ENCODE measurements around the gene ARID1B.

ARID1B gene

DNA sequence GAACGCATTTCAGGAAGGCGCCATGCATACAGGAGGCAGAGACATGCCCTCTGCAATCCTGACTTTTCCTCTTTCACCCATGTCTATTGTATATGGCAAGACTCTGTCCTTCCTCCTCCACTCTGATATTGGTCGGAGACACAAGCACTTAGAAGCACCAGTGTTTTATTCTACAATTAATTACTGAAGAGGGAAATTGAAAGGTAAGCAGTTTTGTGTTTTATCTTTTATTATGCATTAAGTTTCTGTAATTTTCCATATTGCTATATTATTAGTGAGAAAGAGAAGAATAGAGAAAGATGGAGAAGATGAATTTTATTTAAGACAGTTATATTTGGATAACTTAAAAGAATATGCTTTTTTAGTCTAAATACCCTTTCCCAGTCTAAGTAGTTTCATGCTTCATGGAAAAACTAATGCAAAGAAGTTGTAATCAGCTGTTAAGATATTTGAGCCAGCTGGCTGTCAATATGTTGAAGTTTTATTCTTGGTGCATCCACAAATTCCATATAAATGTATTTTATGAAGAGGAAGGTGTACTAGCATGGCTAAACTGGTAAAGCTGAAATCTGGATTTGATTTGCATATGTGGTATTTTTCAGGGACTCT, 13.6 kb downstream of the ARID1B start:
- DNase-seq (ENCODE audit: insufficient read length, low spot score) = no peak
- no peak for FAIRE-seq

DNA sequence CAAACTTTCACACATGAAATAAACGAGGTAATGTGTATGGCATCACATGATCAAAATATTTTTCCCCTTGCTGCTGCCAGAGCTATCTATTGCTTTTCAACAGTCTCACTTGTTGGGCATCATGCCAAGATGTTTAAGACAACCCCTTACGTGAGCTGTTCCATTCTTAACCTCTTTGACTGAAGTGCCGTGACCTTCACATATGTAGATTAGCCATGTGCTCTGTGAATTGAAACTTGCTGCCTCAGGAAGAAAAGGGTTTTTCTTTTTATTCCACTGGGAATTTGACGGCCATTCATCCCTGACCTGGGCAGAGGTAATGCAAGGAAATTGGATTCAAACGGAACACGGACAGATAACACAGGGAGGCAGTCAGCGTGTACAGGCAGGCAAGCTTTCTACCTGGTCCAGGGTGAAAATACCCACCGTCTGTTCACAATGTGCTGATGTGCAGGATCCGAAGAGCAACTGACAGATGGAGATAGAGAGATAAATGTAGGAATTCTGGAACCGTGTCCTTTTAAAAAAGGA, 14.2 kb downstream of the ARID1B start:
- FAIRE-seq = peak; percentile 84
- no peak for DNase-seq (ENCODE audit: insufficient read length, low spot score)

DNA sequence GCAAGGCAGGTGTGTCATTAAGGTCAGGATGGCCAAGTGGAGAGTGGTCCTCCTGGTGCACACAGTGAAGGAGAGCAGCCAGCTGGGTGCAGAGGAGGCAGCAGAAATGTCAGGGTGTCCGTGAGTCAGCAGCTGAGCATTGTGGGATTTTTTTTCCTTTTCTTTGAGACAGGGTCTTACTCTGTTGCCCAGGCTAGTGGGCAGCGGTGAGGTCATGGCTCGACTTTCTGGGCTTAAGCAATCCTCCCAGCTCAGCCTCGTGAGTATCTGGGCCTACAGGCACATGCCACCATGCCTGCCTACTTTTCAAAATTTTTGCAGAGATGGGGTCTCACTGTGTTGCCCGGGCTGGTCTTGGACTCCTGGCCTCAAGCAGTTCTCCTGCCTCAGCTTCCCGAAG, 16.0 kb downstream of the ARID1B start:
- DNase-seq (ENCODE audit: insufficient read length, low spot score) (no peak), FAIRE-seq (no peak)

DNA sequence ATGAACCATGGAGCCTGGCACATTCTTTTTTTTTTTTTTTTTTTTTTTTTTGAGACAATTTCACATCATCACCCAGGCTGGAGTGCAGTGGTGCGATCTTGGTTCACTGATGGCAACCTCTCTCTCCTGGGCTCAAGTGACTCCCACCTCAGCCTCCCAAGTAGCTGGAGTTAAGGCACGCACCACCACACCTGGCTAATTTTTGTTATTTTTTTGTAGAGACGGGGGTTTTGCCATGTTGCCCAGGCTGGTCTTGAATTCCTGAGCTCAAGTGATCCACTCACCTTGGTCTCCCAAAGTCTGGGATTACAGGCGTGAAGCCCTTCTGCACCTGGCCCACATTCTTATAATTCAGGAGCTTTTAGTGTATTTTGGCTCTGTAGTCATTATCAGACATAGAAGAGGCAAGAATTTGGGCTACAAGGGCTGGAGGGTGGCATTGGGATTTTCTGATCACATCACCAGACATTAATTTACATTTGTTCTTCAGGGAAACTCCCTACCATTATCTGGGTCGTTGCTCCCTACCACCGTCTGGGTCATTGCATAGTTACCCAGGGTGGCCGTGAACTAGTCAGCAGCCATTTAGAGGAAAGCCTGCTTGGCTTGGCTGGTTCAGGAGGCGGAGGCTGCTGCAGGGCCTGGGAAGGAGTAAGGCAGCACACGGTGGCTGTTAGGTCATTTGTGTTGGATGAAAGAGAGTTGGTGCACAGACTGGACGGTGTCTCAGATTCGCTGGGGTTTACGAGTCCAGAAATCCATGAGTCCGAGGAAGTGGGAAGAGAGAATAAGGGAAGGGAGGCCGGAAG, 17.6 kb downstream of the ARID1B start:
- FAIRE-seq = peak; percentile 81

DNA sequence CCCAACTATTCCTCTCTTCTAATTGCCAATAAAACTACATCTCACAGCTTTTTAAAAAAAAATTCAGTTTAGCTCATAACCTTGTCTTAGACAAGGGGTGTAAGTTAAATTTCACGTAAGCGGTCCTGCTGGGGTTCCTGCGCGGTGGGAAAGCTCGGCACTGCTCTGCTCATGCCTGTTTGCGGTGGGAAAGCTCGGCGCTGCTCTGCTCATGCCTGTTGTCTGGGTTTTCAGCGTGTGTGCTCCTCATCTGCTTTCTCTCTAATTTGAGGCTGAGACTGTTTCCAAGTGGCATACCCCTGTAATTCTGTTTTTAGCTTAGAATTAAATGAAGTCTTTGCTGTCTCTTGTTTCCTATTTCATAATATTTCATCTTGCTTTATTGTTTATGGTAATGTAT, 18.6 kb downstream of the ARID1B start:
- FAIRE-seq = no peak
- DNase-seq (ENCODE audit: insufficient read length, low spot score) = no peak

More for the DNA sequence above, 17.6 kb downstream of the ARID1B start:
- no peak for DNase-seq (ENCODE audit: insufficient read length, low spot score)

DNA sequence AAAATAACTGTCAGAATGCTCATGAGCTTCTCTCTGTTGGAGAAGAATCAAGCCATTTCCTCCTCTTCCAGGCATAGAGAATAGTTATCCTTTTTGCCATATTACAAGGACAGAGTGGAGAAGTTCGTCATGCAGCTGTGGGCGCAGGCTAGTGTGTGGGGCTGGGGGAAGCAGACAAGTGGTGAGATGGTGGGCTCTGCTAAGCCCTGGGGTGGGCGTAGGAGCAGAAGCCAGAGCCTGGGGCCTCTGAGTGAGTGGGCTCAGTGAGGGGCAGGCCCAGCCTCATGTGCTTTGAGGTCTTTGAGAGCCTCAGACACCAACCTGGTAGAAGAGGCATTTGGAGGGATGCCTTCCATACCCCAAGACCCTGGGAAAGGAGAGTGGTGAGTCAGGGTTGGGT, 19.4 kb downstream of the ARID1B start:
- FAIRE-seq (no peak), DNase-seq (ENCODE audit: insufficient read length, low spot score) (no peak)

DNA sequence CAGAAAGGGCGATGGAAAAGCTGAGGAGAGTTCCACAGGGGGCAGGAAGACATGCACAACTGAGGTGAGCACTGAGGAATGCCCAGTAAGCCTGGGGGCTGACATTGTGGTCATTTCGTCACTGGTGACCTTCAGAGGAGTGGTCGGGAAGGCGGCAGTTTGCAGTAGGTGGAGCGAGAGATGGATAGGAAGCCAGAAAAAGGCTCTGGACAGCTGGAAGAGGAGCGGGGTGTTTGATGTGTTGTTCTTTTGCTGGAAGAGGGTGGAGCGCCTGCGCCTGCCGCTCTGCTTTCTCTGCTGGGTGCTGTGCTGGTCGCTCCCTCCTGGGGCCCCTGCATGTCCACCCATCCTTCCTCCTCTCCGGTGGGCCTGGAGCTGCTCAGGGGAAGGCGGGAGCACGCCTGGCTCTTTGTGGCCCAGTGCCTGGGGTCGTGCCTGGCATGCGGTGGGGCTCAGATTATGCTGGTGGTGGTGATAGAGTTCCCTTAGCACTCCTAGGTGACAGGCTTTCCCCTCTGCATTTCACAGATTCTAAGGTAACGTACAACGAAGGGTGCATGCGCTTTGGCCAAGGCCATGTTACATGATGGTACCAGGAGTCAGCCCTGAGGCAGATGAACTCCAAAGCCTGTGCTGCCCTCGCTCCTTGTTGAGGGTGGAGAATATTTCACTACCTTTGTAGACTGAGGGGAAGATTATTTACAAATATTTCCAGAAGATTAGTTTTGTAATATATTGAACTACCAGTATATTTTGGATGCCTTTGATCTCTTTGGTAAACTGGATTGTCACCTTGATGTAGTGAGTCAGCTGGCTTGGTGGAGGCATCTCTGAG, 20.9 kb downstream of the ARID1B start:
- no peak for DNase-seq (ENCODE audit: insufficient read length, low spot score)
- no peak for FAIRE-seq

DNA sequence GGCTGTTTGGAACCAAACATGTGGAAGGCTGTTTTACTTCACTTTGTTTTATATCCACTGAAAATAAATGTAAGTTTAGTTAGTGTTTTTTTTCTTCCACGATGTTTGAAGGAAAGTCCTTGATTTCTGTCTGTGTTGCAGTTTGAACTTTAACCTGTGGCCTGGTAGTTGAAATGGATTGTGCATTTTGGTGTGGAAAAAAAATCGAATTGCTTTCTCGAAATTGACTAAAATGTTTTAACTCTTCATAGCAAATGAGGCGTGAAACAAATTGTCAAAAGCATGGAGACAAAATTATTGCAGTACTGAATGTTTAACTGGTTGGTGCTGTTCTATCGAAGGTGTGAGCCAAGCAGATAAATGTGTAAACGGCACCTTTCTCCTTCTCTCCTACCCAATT, 24.5 kb downstream of the ARID1B start:
- DNase-seq (ENCODE audit: insufficient read length, low spot score) (no peak), FAIRE-seq (no peak)

DNA sequence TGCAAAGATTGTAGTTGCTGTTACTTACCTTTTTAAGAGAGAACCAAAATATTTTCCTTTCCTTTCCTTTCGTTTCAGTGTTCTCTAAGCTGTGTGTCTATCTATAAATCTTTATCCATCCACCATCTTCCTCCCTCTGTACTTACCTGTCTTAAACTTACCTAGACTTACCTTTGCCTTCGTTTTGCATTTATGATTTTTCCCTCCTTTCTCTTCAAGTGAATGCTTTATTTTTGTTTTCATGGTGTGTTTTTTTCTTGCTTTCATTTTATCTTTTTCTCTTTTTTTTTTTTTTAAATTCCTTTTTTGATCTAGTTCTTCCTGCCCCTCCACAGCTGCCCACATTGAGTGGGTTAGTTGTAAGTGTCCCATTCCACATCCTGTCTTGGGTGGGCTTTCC, 26.2 kb downstream of the ARID1B start:
- no peak for FAIRE-seq
- no peak for DNase-seq (ENCODE audit: insufficient read length, low spot score)

DNA sequence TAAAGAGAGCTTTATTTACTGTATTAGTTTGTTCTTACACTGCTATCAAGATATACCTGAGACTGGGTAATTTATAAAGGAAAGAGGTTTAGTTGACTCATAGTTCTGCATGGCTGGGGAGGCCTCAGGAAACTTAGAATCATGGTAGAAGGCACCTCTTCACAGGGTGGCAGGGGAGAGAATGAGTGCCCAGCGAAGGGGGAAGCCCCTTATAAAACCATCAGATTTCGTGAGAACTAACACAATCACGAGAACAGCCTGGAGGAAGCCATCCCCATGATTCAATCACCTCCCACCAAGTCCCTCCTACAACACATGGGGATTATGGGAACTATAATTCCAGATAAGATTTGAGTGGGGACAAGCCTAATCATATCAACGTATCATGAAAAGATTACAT, 27.2 kb downstream of the ARID1B start:
- no peak for DNase-seq (ENCODE audit: insufficient read length, low spot score)
- no peak for FAIRE-seq

DNA sequence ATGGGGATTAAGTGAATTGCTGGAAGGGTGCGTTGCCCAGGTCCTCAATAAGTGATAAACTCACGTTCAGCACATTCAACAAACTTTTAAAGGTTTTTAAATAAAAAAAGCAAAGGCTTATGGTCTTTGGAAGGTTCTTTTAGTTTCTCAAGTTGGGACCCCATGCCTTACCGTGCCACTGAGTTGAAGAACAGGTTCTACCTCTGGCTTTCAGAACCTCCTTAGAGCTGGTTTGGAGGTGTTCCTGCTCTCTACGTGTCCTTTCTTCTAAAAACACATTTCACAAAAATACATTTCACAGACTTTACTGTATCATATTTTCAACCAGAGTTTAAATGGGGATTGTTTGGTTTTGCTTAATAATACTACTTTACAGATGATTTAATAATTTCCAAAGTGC, 29.0 kb downstream of the ARID1B start:
- no peak for FAIRE-seq
- no peak for DNase-seq (ENCODE audit: insufficient read length, low spot score)

DNA sequence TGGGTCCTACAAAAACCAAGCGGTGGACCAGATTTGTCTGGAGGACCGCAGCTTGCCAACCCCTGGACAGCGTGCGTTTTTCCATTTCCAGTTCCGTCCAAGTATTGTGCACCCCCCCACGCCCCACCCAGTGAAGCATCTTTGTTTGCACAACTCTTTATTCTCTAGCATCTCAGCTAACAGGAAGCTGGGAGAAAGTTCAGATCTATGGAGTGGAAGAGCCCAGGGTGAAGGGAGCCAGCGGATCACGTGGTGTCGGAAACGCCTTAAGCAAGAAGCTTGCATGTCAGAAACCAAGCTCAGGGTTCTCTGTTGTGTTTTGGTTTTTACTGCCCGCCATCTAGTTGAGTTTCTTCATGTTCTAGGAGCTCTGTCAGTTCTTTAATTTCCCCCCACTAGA, 29.9 kb downstream of the ARID1B start:
- FAIRE-seq = peak; percentile 11
- no peak for DNase-seq (ENCODE audit: insufficient read length, low spot score)

DNA sequence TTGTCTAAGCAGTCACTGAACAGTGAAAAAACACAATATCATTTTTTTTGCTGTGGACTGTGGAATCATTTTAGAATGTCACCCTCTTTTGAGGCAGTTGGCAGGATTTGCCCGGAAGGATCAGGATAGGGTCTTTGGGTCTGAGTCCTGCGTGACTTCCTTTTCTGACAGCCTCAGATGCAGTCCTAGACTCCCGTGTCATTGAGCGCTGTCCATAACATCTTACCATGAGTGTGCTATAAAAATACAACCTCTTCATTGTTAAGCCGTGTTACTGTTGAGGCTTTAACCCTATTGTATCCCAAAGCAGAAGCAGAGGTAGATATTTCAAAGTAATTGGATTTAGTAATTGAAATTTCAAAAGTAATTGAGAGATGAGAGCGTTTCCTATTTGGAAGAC, 30.6 kb downstream of the ARID1B start:
- no peak for DNase-seq (ENCODE audit: insufficient read length, low spot score)
- FAIRE-seq = peak; percentile 4

DNA sequence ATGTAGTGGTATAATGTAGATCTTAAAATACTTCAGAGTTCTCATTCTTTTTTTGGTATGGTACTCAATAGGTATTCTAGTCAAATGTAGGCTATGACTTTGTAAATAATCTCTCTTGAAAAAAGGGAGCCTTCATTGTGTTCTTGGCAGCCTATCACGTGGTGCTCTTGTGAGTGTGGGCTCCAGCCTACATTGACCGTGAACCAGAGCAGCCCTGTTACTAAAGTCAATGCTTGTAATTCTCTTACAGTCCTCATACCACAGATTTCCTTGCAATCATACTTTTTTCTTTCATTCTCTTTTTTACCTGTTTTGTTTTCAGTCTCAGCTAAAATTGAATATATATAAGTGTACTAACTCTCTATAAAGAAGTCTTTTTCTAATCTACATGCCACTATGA, 31.1 kb downstream of the ARID1B start:
- FAIRE-seq (no peak), DNase-seq (ENCODE audit: insufficient read length, low spot score) (no peak)

DNA sequence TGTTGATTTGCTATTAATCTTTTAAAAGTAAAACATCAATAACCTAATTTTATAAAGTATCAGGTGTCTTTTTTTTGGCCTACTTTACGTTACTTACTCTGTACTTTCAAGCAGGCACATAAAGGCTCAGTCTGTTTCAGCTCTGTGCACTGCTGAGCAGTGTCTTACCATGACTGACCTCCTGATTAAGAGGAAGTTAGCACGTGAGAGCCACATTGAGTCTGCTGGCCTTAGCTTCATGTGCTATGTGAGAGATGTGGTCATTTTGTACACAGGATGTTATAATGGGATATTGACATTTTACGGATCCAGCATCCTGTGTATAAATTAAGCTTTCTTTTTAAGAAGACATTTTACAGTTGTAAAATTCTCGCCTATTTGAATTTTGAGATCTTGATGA, 31.9 kb downstream of the ARID1B start:
- FAIRE-seq = peak; percentile 87
- peak; percentile 31 for DNase-seq (ENCODE audit: insufficient read length, low spot score)

DNA sequence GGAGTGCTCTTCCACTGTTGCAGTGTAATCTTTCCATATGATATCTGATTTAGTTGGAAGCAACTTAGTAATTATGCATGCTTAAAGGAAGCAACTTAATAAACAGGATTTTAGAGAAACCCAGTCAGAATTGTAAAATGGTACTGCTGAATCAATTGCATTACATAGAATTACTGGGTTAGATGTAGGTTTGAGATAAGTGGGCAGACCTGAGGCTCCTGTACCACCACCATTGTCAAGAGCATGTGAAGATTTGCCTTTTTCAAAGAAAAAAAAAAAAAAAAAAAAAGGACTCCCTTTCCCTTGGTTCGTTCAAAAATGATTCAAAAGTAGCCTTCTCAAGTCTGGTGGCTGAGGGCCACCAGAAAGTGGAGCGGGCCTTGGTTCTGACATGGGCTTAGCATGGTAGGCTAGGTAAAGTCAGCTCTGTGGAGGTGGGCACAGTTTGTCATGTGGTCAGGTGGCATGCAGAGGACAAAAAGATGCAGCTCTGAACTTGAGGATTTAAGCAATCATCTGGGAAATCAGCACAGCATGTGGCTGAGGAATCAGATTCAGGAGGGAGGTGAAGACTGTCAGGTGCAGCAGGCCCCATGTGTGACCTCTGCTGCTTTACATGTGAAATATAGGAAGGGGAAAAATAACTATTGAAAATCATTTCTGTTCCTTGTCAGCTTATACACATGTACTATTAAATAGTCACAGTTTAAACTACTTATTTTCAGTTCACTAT, 32.4 kb downstream of the ARID1B start:
- FAIRE-seq (peak; percentile 33), DNase-seq (ENCODE audit: insufficient read length, low spot score) (no peak)

DNA sequence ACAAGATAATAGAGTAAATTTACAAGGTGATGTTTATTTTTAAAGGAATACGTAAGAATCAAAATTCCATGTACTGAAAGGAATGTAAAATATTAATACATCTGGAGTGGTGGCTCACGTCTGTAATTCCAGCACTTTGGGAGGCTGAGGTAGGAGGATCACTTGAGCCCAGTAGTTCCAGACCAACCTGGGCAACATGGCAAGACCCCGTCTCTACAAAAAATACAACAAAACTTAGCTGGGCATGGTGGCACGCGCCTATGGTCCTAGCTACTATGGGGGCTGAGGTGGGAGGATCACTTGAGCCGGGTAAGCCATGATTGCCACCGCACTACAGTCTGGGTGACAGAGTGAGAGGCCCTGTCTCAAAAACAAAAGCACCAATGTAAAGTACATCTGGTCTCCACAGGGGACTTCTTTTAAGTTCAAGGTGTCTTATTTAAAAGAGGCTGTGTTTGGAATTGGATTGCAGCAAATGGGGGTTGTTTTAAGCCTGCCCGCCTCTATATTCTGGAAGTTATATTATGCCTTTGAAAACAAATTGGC, 36.9 kb downstream of the ARID1B start:
- no peak for DNase-seq (ENCODE audit: insufficient read length, low spot score)
- no peak for FAIRE-seq

DNA sequence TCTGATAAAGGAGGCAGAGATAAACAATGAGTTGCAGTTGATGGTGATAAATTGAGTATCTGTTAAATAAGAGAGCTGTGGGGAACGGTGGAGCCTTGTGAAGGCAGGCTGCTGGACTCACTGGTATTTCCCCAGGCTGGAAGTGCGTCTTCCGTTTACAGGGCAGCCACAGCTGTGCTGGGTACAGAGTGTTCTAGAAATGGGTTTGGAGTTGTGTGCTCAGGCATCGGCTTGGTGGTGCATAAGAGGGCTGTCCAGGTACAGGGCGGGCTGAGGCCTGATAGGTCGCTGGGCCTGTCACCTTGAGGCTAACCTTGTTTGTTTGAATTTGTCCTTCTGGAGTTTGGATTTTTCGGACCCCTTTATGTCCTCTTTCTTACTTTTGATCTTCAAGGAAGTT, 39.3 kb downstream of the ARID1B start:
- DNase-seq (ENCODE audit: insufficient read length, low spot score) = no peak
- FAIRE-seq = peak; percentile 14

DNA sequence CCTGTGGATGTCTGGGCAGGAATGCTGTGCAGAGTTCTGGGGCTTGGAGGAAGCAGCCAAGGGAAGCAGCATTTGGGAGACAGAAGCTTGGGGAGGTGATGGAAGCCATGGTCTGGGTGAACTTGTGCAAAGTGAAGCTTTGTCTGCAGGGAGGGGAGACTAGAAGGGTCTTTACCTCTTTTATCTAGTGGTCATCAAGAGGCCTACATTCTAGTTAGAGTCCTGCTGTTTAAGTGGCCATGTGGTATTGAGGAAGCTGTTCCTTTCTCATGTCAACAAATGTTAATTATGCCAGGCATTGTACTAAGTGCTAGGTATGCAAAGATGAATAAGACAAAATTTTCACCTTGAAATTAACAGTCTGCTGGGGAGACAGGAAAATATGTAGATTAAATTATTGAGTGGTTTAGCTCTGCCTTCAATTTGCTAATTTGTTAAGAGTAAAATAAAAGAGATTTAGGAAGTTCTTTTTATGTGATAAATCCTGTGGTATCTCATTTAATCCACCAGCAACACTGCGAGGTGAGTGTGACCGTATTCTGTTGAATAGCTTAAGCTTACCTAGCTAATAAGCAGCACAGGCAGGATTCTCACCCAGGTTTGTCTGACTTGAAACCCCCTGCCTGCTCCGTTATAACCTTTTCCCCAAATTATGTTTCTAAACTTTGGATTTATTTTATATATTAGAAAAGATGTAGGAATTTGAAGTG, 43.1 kb downstream of the ARID1B start:
- DNase-seq (ENCODE audit: insufficient read length, low spot score) (no peak), FAIRE-seq (no peak)

DNA sequence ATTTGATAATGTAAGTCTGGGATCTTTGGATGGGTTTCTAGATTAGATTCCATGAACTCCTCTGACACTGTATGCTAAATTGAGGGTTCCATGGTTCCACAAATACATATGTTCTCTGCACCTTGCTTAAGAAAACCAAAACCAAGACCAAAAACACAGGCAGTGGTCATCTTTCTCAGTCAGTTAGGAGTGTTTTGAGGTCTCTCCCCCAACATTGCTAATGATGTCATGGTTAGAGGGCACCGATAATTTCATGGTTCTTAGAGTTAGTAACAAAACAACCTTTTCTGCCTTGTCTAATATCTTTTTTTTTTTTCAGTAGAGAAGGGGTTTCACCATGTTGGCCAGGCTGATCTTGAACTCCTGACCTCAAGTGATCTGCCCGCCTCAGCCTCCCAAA, 44.5 kb downstream of the ARID1B start:
- FAIRE-seq (no peak), DNase-seq (ENCODE audit: insufficient read length, low spot score) (peak; percentile 19)

All from GM19239 (cell line).